ENCODE results near the gene RAPGEF6. TPM values are rescaled to one million over a fixed set of nuclear protein-coding genes. Genes with fewer than 3 reads are reported as not detected.
A peak's percentile ranks its signal among the peaks of the same experiment; 100 is the strongest.

Gene RAPGEF6
- polyA plus RNA-seq, 1 experiment: 13.1 TPM

- no peaks in the 10 kb centered on the region for H3K9me3 ChIP-seq (ENCODE audit: control insufficient read depth, insufficient read depth, low read length)
- no peak for TF ChIP-seq CTCF (IDR thresholded peaks at IDR 0.05; ENCODE audit: low read depth, low read length)
- H3K4me3 ChIP-seq (ENCODE audit: low read depth, low read length): no peak overlapping the region
- no peak for DNase-seq (ENCODE audit: low read depth, low spot score)
- no peak overlapping the region for H3K27ac ChIP-seq (ENCODE audit: low read depth, low read length)
- ChIA-PET CTCF (interaction anchor here (1.0 to 1.1 kb wide), 2 partner anchors 24 kb away, joined by 3 to 4 read pairs; no protein-coding TSS in a partner anchor), POLR2A (no interaction called here)
- no peaks in the 10 kb centered on the region for H3K27me3 ChIP-seq (ENCODE audit: control insufficient read depth, insufficient read depth, low read length)
Observed at GRCh38 chr5:131613423-131613822, 21.6 kb downstream of the RAPGEF6 start.

- ChIA-PET POLR2A (interaction anchor here (1.1 kb wide), 1 partner anchor 62 kb away, joined by 6 read pairs; no protein-coding TSS in a partner anchor), CTCF (interaction anchor here (3.2 kb wide), 1 partner anchor 21 kb away, joined by 11 read pairs; no protein-coding TSS in a partner anchor)
- H3K4me3 ChIP-seq (ENCODE audit: low read depth, low read length): no peak overlapping the region
- TF ChIP-seq CTCF (IDR thresholded peaks at IDR 0.05; ENCODE audit: low read depth, low read length): no peak
- H3K9me3 ChIP-seq (ENCODE audit: control insufficient read depth, insufficient read depth, low read length): no peaks in the 10 kb centered on the region
- peak overlapping the region; percentile 96 for H3K27ac ChIP-seq (ENCODE audit: low read depth, low read length)
- no peak for DNase-seq (ENCODE audit: low read depth, low spot score)
- H3K27me3 ChIP-seq (ENCODE audit: control insufficient read depth, insufficient read depth, low read length): no peaks in the 10 kb centered on the region
Observed at GRCh38 chr5:131611064-131611381, 24.0 kb downstream of the RAPGEF6 start.

GRCh38 chr5:131610198-131611063 lies 24.6 kb downstream of the RAPGEF6 start:
- Histone ChIP-seq H3K27ac (ENCODE audit: low read depth, low read length) (peak overlapping the region; percentile 96), H3K4me3 (ENCODE audit: low read depth, low read length) (no peak overlapping the region), H3K9me3 (ENCODE audit: control insufficient read depth, insufficient read depth, low read length) (no peaks in the 10 kb centered on the region), H3K27me3 (ENCODE audit: control insufficient read depth, insufficient read depth, low read length) (no peaks in the 10 kb centered on the region)
- peak; percentile 83 for DNase-seq (ENCODE audit: low read depth, low spot score)
- no peak for TF ChIP-seq CTCF (IDR thresholded peaks at IDR 0.05; ENCODE audit: low read depth, low read length)
- POLR2A ChIA-PET: interaction anchor here (0.6 to 1.1 kb wide), 2 partner anchors 15 to 62 kb away, joined by 6 read pairs; no protein-coding TSS in a partner anchor
- CTCF ChIA-PET: interaction anchor here (3.2 kb wide), 1 partner anchor 21 kb away, joined by 11 read pairs; no protein-coding TSS in a partner anchor

- Histone ChIP-seq H3K27me3 (ENCODE audit: control insufficient read depth, insufficient read depth, low read length) (no peaks in the 10 kb centered on the region), H3K4me3 (ENCODE audit: low read depth, low read length) (no peak overlapping the region), H3K9me3 (ENCODE audit: control insufficient read depth, insufficient read depth, low read length) (no peaks in the 10 kb centered on the region), H3K27ac (ENCODE audit: low read depth, low read length) (peak overlapping the region; percentile 96)
- no peak for DNase-seq (ENCODE audit: low read depth, low spot score)
- ChIA-PET CTCF (interaction anchor here (3.2 kb wide), 1 partner anchor 20 kb away, joined by 11 read pairs; no protein-coding TSS in a partner anchor), POLR2A (interaction anchor here (1.1 kb wide), 1 partner anchor 63 kb away, joined by 6 read pairs; no protein-coding TSS in a partner anchor)
- TF ChIP-seq CTCF (IDR thresholded peaks at IDR 0.05; ENCODE audit: low read depth, low read length): no peak
Observed at GRCh38 chr5:131609774-131610173, 25.3 kb downstream of the RAPGEF6 start.

GRCh38 chr5:131608597-131608996 lies 26.4 kb downstream of the RAPGEF6 start:
- no peaks in the 10 kb centered on the region for H3K27me3 ChIP-seq (ENCODE audit: control insufficient read depth, insufficient read depth, low read length)
- DNase-seq (ENCODE audit: low read depth, low spot score): no peak
- no peak overlapping the region for H3K4me3 ChIP-seq (ENCODE audit: low read depth, low read length)
- no peaks in the 10 kb centered on the region for H3K9me3 ChIP-seq (ENCODE audit: control insufficient read depth, insufficient read depth, low read length)
- ChIA-PET CTCF (interaction anchor here (3.2 kb wide), 1 partner anchor 19 kb away, joined by 11 read pairs; no protein-coding TSS in a partner anchor), POLR2A (no interaction called here)
- no peak for TF ChIP-seq CTCF (IDR thresholded peaks at IDR 0.05; ENCODE audit: low read depth, low read length)
- H3K27ac ChIP-seq (ENCODE audit: low read depth, low read length): no peak overlapping the region
